Measurements from ENCODE around the gene WASHC3.

WASHC3 gene

DNA sequence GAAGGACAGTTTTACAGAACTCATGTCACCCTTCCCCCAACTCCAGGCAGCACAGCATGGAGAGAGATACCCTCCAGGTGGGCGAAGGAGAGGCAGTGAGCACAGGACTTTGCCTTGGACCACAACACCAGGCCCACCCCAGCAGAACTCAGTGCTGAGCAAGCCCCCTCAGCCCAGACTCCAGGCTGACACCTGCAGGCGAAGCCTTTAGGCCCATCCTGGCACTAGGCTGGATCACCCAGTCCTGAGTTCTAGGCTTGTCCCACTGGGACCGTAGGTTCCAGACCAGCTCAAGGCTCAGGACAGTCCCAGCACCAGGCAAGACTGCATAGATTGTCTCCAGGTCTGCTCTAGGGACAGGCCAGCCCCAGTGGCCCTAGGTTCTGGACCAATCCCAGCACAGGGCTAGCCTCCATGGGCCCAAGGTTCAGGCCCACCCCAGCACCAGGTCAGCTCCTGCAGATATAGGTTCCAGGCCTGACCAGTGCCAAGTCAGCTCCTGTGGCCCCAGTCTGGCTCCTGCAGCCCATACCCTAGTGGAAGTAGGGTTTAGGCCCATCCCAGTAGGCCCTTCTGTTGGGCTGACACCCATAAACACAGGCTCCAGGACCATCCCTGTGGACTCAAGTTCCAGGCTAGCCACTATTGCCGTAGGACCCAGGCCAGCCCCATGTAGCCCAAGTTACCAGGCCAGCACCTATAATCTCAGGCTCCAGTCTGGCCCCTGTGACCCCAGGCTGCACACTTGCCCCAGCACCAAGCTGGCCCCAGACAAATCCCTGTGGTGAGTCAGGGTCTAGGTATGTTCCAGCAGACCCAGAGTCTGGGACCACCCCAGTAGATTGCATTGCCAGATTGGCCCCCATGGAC lies 9.4 kb downstream of the WASHC3 start:
- Histone ChIP-seq H3K27me3 (ENCODE audit: insufficient read depth, low read length, poor library complexity) (no peaks in the 10 kb centered on the region), H4K20me1 (ENCODE audit: insufficient read depth, low read length) (0 out of 2 replicates have a peak, but pooled peaks cover 3% of the 10 kb centered on the region), H3K27ac (ENCODE audit: low read length) (no peak overlapping the region), H3K79me2 (ENCODE audit: insufficient read depth, low read length) (no peaks in the 10 kb centered on the region), H3K9ac (ENCODE audit: low read depth, low read length) (no peak overlapping the region), H2AFZ (ENCODE audit: low read depth, low read length) (no peak overlapping the region), H3K9me3 (ENCODE audit: insufficient read depth, low read length, severe bottlenecking) (no peaks in the 10 kb centered on the region), H3K4me2 (ENCODE audit: insufficient read depth, low read length) (no peak overlapping the region), H3K4me3 (ENCODE audit: low read depth in 1 of 2, low read length in 2 of 2) (no peak overlapping the region), H3K4me1 (ENCODE audit: insufficient read depth, low read length) (no peaks in the 10 kb centered on the region), H3K36me3 (ENCODE audit: insufficient read depth, low read length) (peaks cover 32% of the 10 kb centered on the region)
- TF ChIP-seq EZH2 (IDR thresholded peaks at IDR 0.05; ENCODE audit: borderline replicate concordance, low read depth, low read length, severe bottlenecking) = no peak
- TF ChIP-seq, protein P1, sequence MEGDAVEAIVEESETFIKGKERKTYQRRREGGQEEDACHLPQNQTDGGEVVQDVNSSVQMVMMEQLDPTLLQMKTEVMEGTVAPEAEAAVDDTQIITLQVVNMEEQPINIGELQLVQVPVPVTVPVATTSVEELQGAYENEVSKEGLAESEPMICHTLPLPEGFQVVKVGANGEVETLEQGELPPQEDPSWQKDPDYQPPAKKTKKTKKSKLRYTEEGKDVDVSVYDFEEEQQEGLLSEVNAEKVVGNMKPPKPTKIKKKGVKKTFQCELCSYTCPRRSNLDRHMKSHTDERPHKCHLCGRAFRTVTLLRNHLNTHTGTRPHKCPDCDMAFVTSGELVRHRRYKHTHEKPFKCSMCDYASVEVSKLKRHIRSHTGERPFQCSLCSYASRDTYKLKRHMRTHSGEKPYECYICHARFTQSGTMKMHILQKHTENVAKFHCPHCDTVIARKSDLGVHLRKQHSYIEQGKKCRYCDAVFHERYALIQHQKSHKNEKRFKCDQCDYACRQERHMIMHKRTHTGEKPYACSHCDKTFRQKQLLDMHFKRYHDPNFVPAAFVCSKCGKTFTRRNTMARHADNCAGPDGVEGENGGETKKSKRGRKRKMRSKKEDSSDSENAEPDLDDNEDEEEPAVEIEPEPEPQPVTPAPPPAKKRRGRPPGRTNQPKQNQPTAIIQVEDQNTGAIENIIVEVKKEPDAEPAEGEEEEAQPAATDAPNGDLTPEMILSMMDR (IDR thresholded peaks at IDR 0.05; ENCODE audit: borderline replicate concordance, extremely low read depth, low read length, poor library complexity, severe bottlenecking) = no peak
- no peak for DNase-seq
- ATAC-seq (ENCODE audit: insufficient read depth, low read depth) = 0 out of 3 replicates have a peak, but pooled peaks have one; percentile 29

GRCh38 chr12:102051431-102051965 lies 10.3 kb downstream of the WASHC3 start:
- H2AFZ ChIP-seq (ENCODE audit: low read depth, low read length) = no peak overlapping the region
- H3K4me3 ChIP-seq (ENCODE audit: low read depth in 1 of 2, low read length in 2 of 2) = no peak overlapping the region
- H3K9me3 ChIP-seq (ENCODE audit: insufficient read depth, low read length, severe bottlenecking) = no peaks in the 10 kb centered on the region
- 0 out of 2 replicates have a peak, but pooled peaks cover 3% of the 10 kb centered on the region for H4K20me1 ChIP-seq (ENCODE audit: insufficient read depth, low read length)
- peaks cover 32% of the 10 kb centered on the region for H3K36me3 ChIP-seq (ENCODE audit: insufficient read depth, low read length)
- H3K9ac ChIP-seq (ENCODE audit: low read depth, low read length) = no peak overlapping the region
- H3K4me2 ChIP-seq (ENCODE audit: insufficient read depth, low read length) = no peak overlapping the region
- H3K79me2 ChIP-seq (ENCODE audit: insufficient read depth, low read length) = no peaks in the 10 kb centered on the region
- no peaks in the 10 kb centered on the region for H3K27me3 ChIP-seq (ENCODE audit: insufficient read depth, low read length, poor library complexity)
- no peak overlapping the region for H3K27ac ChIP-seq (ENCODE audit: low read length)
- H3K4me1 ChIP-seq (ENCODE audit: insufficient read depth, low read length) = no peaks in the 10 kb centered on the region
- TF ChIP-seq EZH2 (IDR thresholded peaks at IDR 0.05; ENCODE audit: borderline replicate concordance, low read depth, low read length, severe bottlenecking) = no peak
- TF ChIP-seq, protein P1 (IDR thresholded peaks at IDR 0.05; ENCODE audit: borderline replicate concordance, extremely low read depth, low read length, poor library complexity, severe bottlenecking) = no peak
- DNase-seq (no peak), ATAC-seq (ENCODE audit: insufficient read depth, low read depth) (no peak)

DNA sequence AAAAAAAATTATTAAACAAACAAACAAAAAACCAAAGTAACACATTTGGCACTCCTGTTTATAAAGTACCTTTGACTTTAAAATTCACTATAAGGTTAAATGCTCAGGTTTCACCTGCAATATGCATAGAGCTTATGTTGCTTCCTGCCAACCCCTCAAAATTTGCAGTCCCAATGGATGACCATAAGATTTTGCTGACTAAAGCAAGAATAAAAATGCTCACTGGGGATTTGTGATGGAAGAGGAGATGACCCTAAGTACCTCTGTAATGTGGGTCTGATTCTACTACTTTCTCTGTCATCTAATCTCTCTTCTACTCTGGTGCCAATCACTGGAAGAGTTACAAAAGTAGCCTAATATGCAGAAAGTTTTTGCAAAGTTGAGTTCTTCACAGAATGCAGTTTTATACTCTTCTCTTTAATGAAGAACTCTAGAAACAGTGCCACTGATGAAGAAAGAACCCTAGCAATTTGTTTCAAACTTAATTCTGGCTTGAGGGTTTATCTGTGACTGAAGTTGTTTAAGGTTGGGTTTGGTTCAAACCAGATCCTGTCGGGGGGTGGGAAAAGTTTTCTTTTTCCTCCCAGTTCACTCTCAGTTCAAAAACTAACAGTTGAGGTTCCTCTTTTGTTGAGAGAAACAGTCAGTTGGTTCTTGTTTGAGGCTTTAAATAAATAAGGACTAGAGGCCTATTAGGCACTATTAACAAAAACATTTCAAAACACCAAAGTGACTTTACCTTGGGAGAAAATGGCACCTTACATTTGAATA lies 10.9 kb downstream of the WASHC3 start:
- no peak for TF ChIP-seq EZH2 (IDR thresholded peaks at IDR 0.05; ENCODE audit: borderline replicate concordance, low read depth, low read length, severe bottlenecking)
- no peak overlapping the region for H3K4me2 ChIP-seq (ENCODE audit: insufficient read depth, low read length)
- no peaks in the 10 kb centered on the region for H3K79me2 ChIP-seq (ENCODE audit: insufficient read depth, low read length)
- ATAC-seq (ENCODE audit: insufficient read depth, low read depth) (no peak), DNase-seq (no peak)
- no peak overlapping the region for H3K27ac ChIP-seq (ENCODE audit: low read length)
- H2AFZ ChIP-seq (ENCODE audit: low read depth, low read length) = no peak overlapping the region
- peaks cover 32% of the 10 kb centered on the region for H3K36me3 ChIP-seq (ENCODE audit: insufficient read depth, low read length)
- no peaks in the 10 kb centered on the region for H3K27me3 ChIP-seq (ENCODE audit: insufficient read depth, low read length, poor library complexity)
- no peaks in the 10 kb centered on the region for H3K9me3 ChIP-seq (ENCODE audit: insufficient read depth, low read length, severe bottlenecking)
- H3K4me3 ChIP-seq (ENCODE audit: low read depth in 1 of 2, low read length in 2 of 2) = no peak overlapping the region
- H3K4me1 ChIP-seq (ENCODE audit: insufficient read depth, low read length) = no peaks in the 10 kb centered on the region
- H3K9ac ChIP-seq (ENCODE audit: low read depth, low read length) = no peak overlapping the region
- 0 out of 2 replicates have a peak, but pooled peaks cover 3% of the 10 kb centered on the region for H4K20me1 ChIP-seq (ENCODE audit: insufficient read depth, low read length)

Data from DND-41 (cell line).